T-helper 22 cell (primary cell): Measurements from ENCODE around the gene FAM53A.
"Not testable (repeated sequence)": the region's sequence is repeated elsewhere in the genome, so short reads cannot be mapped to it uniquely, and the experiment has no call there.

ENCODE experiments used
- DNase-seq: peaks from one replicate; pipeline ENCODE4 v3.0.0-alpha.2; 2020; ENCODE audit warnings: low read depth

FAM53A gene

DNA sequence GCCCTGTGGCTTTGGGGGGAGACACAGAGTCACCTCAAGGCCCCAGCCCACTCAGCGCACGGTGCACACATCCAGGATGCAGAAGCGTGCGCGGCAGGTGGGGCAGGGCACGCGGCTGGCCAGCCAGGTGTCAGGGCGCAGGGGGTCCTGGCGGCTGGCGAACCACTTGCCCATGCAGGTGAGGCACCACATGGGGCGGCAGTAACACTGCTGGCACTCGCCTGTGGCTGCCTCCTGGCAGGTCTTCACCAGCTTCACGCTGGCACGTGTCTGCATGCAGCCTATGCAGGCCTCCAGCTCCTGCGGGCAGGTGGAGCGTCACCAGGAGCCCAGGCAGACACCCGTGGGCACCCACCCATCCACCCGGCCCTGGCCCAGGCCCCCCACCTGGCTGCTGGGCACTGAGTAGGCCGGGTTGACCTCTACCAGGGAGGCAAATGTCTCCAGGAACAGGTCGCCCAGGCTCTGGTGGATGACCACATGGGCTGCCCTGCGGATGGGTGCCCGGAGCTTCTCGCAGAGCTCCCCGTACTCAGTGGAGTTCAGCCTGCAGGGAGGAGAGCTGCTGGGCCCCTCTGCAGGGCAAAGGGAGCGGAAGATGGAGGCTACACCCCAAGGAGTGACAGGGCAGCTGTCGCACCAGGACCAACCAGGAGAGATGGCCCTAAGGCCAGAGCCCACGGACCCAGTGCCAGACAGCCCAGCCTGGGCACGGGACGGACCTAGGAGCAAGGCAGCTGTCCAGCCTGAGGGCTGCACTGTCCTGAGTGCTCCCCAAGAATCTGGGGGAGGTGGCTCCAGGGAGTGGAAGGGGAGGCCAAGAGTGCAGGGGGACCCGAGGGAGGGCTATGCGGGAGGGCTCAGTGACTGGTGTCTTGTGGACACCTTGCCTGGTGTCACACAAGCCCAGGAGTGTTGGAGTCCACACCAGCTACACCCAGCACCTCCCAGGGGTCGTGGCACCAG, 33.3 kb upstream of the FAM53A start:
- no peak for DNase-seq

DNA sequence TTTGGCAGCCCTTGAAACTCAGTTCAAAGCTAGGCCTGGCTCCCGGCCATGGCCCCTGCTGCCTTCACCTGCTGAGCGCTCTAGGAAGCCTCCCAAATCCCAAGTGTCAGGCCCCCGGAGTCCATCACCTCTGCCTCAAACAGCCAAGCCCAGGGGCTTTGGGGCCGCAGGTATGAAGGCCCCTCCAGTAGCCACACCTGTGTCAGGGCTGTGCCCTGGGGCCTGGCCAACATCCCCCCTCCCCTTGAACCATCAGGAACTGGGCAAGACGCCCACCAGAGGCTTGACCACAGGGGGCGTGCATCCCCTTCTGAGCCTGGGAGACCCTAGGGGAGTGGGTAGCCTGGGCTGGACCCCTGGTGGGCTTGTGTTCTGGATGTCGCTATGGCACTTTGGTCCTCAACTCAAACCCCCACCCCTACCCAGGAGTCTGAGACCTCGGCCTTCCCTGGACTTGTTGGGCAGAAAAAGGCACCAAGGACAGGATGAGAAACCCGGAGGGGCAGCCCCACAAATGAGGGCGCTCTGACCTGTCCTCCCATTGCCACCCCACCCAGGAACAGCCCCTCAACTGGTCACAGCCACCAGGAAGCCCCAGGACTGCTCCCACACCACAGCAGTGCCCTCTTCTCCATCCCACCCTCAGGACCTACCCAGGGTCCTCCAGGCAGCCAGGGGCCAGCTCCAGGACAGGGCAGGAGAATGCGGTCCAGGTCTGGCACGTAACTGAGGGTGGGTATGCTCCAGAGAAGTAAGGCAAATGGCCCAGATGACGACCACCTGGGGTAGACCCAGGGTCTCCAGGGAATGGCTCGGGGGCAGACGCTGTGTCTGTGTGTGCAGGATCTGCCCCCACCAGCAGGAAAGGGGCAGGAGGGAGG, 32.2 kb upstream of the FAM53A start:
- no peak for DNase-seq

DNA sequence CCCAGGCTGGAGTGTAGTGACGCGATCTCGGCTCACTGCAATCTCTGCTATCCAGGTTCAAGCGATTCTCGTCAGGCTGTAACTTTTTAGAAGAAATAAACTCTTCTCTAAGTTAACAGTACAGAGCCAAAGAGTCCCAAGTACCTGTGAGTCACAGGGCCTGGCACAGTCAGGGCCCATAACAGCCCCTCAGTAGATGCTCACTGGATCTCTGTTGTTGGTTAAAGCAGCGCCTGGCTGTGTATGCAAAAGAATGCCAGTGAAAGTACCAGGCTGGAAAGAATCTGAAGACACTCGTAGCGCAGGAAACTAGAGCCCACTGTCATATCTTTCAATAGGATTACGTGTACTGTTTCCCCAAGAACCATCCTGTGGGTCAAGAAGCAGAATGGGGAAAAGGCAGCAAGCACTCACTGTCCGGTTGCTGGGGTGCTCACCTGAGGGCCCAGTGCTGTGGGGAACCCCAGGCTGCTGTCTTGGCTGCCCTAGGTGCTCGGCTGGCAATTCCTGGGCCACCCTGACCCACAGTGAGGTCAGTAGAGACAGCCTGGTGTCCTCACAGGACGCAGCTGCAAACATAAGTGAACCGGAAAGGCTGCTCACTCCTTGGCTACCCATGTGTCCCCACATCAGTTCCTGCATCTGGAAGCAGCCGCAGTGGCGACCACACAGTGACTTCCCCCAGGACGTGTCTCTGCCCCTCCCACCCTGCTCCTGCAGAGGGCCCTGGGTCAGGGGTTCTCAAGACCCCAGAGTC, 31.1 kb upstream of the FAM53A start:
- no peak for DNase-seq

DNA sequence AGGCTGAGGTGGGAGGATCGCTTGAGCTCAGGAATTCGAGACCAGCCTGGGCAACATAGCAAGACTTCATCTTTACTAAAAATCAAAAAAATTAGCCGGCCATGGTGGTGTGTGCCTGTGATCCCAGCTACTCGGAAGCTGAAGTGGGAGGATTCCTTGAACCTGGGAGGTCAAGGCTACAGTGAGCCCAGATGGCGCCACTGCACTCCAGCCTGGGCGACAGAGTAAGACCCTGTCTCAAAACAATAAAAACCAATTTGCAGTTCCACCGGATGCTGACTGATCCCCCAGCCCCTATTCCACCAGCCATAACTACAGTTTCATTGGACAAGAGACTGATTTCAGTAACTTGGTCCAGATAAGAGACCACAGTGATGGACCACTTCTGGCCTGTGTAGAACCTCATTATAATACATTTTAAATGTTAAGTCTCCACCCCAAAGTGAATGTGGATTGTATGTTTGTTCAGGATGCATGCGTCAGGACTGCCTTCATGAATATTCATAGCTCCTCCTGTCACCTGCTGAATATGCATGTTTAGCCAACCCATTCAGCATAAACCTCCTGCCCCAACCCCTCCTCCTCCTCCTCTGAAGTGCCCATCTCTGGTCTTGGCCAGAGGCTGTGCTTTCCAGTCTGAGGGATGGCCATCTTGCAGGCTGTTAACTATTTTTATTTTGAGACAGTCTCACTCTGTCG, 30.3 kb upstream of the FAM53A start:
- no peak for DNase-seq

DNA sequence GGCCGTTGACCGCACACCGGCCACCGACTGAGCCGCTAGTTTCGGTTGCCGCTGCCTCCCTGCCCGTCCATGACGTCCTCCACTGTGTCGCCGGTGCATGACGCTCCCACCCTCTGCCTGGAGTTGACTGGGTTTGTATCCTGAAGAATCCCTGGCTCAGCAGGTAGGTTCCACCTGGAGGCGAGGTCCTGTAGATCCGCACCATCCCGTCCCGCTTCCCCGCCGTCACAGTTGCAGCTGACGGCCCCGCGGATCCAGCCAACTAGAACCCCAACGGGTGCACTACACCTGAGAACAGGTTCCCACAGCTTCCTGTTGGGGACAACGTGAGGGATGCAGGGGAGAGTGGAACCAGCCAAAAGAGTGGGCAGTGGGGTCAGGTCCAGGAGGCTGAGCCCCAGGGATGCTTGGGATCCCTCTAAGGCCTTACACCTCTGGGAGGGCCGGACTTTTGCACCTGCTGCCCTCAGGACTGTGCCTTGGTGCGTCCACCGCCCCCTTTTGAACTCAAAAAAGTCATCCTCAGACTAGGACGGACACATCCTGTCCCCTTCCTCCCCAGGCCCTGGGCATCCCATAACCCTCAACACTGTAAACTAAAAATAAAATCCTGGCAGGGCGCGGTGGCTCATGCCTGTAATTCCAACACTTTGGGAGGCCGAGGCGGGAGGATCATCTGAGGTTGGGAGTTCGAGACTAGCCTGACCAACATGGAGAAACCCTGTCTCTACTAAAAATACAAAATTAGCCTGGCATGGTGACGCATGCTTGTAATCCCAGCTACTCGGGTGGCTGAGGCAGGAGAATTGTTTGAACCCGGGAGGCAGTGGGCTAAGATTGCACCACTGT, 29.1 kb upstream of the FAM53A start:
- no peak for DNase-seq

DNA sequence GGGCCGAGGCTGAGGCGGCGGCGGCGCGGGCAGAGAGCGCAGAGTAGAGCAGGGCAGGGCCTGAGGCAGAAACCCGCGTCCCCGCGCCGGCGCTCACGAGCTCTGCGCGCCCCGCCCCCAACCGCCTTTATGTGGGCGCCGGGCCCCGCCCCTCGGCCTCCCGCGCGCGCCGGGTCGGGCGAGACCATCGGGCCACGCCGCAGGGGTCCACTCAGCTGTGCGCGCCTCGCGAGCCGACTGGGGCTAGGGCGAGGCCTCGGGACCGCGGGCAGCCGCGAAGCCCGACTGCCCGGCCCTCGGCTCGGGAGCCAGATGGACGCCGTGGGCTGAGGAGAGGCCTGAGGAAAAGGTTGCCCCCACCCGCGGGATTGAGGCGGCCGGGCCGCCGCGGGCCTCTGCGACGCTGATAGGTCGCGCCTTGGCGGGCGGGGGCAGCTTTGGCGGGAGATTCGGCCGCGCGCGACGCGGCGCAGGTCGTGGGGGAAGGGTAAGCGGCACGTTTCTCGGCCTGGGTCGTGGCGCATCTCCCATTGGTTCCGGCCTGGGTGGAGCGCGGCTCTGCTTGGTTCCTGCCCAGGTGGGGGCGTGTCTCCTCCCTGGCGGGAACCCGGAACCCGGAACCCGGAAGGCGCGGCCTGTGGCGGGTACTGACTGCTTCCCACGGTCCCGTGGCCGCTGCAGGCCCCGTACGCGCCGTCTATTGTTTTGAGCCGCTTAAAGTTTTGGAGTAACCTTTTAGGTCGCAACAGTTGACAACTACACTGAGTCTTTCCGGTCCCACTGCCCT, 28.3 kb upstream of the FAM53A start, which contains the start of gene SLBP:
SLBP (minus strand) TSS at position 104 of the 787 bp plus-strand sequence. CDS start 131 bp downstream, outside the sequence.
- peak; percentile 99 for DNase-seq

DNA sequence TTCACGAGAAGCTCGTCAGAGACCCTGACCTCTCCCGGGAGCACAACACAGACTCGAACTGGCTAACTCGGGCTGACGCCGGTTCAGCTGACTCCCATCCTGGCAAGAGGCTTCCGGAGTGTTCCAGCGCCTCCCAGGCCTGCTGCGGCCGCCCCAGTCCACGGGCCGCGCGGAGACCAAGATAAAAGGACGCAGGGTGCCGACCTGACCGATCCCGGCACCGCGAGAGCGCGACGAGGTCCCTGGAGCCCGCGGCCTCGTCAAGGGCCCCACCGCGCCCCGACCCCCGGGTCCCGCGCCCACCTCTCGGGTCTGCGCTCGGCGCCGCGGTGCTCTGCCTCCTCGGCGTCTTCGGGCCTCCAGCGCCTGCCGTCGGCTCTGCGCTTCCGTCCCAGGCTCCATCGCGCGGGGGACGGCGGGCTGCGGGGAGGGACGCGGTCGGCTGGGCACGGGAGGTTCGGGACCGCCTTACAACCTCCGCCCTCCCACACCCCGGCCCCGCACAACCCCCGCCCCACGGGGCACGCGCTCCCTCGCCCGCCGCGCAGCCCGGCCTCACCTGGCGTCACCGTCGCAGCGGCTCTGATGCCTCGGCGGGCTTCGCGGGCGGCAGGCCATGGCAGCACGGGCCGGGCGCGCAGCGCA, 27.6 kb upstream of the FAM53A start:
- DNase-seq: no peak

DNA sequence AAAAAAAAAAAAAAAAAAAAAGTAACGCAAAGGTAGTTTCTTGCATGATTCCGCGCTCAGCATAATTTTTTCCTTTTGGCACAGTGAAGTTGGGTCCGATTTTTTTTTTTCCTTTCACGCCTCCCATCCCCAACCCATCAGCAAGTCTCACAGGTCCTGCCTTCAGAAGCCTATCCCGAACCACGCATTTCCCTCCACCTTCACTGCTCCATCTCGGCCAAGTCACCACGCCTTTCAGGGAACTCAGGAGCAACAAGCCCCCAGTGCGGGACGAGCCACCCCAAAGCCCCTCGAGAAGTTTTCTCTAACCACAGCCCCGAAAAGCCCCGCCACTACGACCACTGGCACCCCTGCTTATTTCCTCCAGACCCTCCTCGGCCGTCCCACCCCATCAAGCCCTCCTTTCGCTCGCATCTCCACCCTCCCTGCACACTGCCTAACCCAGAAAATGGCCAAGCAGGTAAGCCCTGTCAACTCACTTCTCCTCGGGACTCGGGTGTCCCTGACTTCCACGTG, 27.0 kb upstream of the FAM53A start:
- DNase-seq: no peak

DNA sequence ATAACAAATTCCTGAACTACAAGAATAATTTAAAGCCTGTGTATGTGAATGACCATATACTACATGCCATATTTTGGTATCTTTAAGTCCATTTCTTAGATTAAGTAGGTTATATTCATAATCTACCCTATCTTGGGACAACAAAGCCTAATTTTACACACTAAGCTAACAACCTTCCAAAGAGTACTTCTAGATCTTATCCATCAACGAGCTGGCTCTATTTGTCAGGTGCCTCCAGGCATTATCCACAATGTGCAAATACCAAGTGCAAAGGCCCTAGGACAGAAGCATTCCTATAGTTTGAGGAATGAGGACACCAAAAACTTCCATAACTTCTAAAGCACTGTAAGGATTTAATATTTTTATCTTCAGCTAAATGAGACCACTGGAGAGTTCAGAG, 24.5 kb upstream of the FAM53A start:
- no peak for DNase-seq

DNA sequence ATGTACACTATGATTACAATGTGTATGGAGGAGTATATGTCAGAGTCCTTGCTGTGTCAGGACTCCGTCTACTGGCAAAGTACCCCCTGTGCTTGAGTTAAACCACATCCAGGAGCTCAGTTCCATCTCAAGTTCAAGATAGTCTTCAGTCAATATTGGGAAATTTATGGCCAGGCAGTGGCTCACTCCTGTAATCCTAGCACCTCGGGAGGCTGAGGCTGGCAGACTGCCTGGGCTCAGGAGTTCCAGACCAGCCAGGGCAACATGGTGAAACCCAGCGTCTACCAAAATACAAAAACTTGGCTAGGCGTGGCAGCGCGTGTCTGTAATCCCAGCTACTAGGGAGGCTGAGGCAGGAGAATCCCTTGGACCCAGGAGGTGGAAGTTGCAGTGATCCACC, 22.2 kb upstream of the FAM53A start:
- DNase-seq: no peak

DNA sequence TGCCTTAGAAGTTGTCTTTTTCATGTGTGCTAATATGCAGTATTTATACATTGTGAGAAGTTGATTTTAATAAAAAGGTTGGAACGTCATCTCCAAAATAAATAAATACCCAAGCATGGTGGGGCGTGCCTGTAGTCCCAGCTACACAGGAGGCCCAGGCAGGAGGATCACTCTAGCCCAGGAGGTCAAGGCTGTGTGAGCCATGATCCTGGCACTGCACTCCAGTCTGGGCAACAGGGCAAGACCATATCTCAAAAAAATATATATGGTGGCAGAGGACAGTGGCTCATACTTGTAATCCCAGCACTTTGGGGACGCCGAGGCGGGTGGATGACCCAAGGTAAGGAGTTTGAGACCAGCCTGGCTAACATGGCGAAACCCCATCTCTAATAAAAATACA, 21.6 kb upstream of the FAM53A start:
- no peak for DNase-seq

DNA sequence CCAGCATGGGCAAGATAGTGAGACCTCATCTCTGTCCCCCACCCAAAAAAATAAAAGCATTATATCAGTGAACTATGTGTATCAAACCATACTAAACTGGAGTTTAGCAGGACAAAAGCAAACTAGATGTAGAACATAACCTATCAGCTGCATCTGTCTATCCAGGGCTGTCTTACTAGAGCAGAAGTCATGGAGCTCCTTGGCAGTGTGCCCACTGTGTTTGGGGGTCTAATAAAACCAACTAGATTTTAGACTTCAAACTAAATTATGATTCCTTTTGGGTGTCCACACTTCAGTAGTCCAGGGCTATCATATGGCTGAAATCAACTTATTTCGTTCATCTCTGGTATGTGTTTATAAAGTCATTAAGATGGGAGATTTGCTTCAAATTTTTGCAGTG, 19.8 kb upstream of the FAM53A start:
- DNase-seq: no peak

DNA sequence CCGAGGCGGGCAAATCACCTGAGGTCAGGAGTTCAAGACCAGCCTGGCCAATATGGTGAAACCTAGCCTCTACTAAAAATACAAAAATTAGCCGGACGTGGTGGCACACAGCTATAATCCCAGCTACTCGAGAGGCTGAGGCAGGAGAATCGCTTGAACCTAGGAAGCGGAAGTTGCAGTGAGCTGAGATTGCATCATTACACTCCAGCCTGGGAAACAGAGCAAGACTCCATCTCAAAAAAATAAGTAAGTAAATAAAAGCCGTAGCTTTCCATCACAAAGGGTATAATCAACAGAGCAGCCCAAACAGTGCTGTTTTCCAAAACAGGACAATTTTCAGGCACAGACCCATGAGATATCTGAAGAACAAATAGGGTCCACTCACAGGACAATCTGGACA, 17.6 kb upstream of the FAM53A start:
- DNase-seq: not testable (repeated sequence)

DNA sequence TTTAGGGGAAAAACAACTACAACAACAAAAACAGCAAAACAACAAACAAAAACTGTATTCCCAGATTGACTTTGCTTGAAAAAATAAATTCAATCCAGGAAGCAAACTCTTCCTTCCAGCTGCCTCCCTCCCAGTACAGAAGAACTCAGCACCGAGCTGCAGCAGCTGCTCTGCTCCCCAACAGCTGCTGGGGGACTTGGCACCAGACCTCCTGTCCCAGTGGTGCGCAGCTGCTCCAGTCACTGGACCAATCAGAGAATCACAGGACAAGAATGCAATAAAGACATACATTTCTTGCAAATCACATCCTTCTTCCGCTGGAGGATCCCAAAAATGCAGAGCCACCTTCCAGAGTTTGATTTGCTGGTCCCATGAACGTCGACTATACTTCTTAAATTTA, 11.8 kb upstream of the FAM53A start:
- DNase-seq: no peak

DNA sequence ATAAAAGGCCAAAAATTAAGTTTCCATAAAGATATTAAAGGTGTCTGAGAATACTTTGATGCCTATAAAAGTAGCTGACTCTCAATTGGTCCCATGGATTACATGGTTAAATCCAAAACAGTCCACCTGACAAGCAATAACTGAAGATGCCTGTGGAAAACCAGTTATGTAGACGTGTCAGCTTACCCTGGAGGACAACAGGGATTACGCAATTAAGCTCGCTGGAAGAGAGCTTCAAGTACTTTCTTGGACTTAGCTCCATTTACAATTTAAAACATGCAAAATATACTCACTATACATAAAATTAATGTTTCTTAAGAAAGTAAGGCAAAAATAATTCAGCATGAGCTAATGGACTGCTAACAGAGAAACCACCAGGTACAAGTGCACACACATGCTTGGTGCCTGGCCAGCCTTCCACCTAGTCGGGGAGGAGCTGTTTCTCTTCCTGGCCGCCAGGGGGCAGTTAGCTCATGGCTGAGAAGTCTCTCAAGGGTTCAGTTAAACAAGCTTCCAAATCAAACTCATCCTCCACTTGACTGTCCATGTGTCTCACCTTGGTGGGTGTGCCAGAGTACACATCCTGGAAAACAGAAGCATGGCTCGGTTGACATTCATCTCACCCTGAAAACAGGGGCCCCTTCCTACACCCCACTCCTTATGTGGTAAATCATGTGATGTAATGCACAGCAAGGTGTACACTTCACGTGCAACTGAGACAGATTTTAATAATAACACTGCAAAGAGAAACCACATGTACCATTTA, 9.2 kb upstream of the FAM53A start:
- DNase-seq: peak; percentile 46

DNA sequence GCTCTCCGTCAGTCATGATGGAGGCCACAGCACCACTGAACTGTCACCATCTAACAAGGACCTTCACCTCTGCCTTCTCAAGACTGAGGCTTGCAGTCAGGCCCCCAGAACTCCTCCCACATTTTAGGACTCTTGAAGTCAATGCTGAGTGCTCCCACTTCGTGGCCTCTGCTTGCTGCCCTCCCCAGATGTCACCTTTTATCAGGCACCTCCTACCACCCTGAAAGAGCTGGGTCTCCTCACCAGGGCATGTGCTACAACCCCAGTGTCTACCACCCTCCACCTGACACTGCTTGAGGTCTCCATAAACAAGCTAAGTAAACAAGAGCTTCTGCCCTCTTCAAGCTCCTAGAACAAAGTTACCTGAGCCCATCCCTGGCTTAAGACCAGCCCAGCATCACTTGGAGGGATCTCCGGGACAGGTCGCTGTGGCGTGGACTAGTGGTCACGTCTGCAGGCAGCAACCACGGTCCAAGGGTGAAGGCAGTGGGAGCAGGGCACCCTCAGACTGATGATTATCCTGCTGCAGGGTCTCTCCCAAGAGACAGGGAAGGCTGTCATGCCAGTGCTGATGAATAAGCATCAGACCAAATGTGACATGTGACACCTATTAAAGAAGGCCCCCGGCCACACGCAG, 7.7 kb upstream of the FAM53A start:
- DNase-seq: no peak

DNA sequence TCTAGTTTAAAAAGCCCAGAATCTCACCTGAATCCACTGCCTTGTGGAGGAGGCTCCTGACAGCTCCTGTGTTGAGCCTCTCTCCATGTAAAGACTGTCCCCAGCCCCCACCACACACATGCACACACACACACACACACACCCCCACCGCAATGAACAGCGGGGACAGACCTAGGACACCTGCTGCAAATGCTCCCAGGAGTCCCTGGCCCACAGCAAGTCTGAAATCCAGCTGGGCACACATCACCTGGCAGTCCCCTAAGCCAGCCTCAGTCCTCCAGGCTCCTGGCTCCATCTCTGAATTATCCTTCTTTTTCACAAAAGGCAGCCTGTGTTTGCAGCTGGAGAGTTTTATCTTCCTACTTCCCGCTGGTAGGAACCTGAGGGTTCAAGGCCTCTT, 6.6 kb upstream of the FAM53A start:
- DNase-seq: no peak
